ENCODE results near the gene NEUROD6. TPM values are rescaled to one million over a fixed set of nuclear protein-coding genes. Genes with fewer than 3 reads are reported as not detected.

Gene NEUROD6
- total and polyA plus RNA-seq, 8 donors = 0.12 to 0.17 TPM; not detected in 6

- Histone ChIP-seq H3K27me3 (peaks cover 26 to 50% of the 10 kb centered on the region in 2 donors), H3K9me3 (no peaks in the 10 kb centered on the region), H3K27ac (no peak overlapping the region), H3K4me1 (no peaks in the 10 kb centered on the region), H3K4me3 (no peak overlapping the region), H3K36me3 (no peaks in the 10 kb centered on the region)
- DNase-seq = no peak
- intact Hi-C loops (cut with DNase I) = no loop called here
- TF ChIP-seq CTCF (IDR thresholded peaks at IDR 0.05) = no peak
- no peak for ATAC-seq
Measured at GRCh38 chr7:31341141-31341540, 615 bp upstream of the NEUROD6 start.

GRCh38 chr7:31340051-31340450 is 475 bp downstream of the NEUROD6 start:
- no peaks in the 10 kb centered on the region for H3K9me3 ChIP-seq
- DNase-seq = no peak
- no peaks in the 10 kb centered on the region for H3K36me3 ChIP-seq
- no peak for TF ChIP-seq CTCF (IDR thresholded peaks at IDR 0.05)
- H3K27ac ChIP-seq = no peak overlapping the region
- H3K4me1 ChIP-seq = no peaks in the 10 kb centered on the region
- no peak for ATAC-seq
- peaks cover 26 to 61% of the 10 kb centered on the region in 2 donors for H3K27me3 ChIP-seq
- intact Hi-C loops (cut with DNase I) = no loop called here
- H3K4me3 ChIP-seq = no peak overlapping the region

- Histone ChIP-seq H3K27me3 (peaks cover 26 to 62% of the 10 kb centered on the region in 2 donors), H3K4me1 (no peaks in the 10 kb centered on the region), H3K36me3 (no peaks in the 10 kb centered on the region), H3K9me3 (no peaks in the 10 kb centered on the region), H3K4me3 (no peak overlapping the region), H3K27ac (no peak overlapping the region)
- intact Hi-C loops (cut with DNase I) = no loop called here
- TF ChIP-seq CTCF (IDR thresholded peaks at IDR 0.05) = no peak
- no peak for DNase-seq
- no peak for ATAC-seq
Measured at GRCh38 chr7:31338706-31339105, 1.8 kb downstream of the NEUROD6 start.

- no peak for ATAC-seq
- Histone ChIP-seq H3K27me3 (peaks cover 26 to 62% of the 10 kb centered on the region in 2 donors), H3K9me3 (no peaks in the 10 kb centered on the region), H3K4me1 (no peaks in the 10 kb centered on the region), H3K4me3 (no peak overlapping the region), H3K27ac (no peak overlapping the region), H3K36me3 (no peaks in the 10 kb centered on the region)
- DNase-seq = peak in 2 of 4 donors; percentile 76 to 80
- intact Hi-C loops (cut with DNase I) = no loop called here
- no peak for TF ChIP-seq CTCF (IDR thresholded peaks at IDR 0.05)
Measured at GRCh38 chr7:31337002-31337565, 3.4 kb downstream of the NEUROD6 start.

GRCh38 chr7:31336202-31337001 is 4.1 kb downstream of the NEUROD6 start:
- TF ChIP-seq CTCF (IDR thresholded peaks at IDR 0.05) = peak in 1 of 2 donors; percentile 17
- peak; percentile 88 for ATAC-seq
- no peak overlapping the region for H3K27ac ChIP-seq
- intact Hi-C loops (cut with DNase I) = no loop called here
- H3K27me3 ChIP-seq = peaks cover 26 to 55% of the 10 kb centered on the region in 2 donors
- peak in 1 of 4 donors; percentile 77 for DNase-seq
- H3K9me3 ChIP-seq = no peaks in the 10 kb centered on the region
- no peaks in the 10 kb centered on the region for H3K4me1 ChIP-seq
- H3K4me3 ChIP-seq = peak overlapping the region in 1 of 2 donors; percentile 15
- no peaks in the 10 kb centered on the region for H3K36me3 ChIP-seq
